Neuron (in vitro differentiated cells): Measurements from ENCODE around the gene CARD14.
"Not testable (repeated sequence)": the region's sequence is repeated elsewhere in the genome, so short reads cannot be mapped to it uniquely, and the experiment has no call there.

ENCODE experiments used
- H2AFZ ChIP-seq: one replicate; pipeline ENCODE4 v1.6.1; 2013; ENCODE audit warnings: low read depth, mild to moderate bottlenecking, inconsistent platforms, low read length, moderate library complexity
- H3K27me3 ChIP-seq: one replicate; pipeline ENCODE4 v1.6.1; 2013; ENCODE audit warnings: low read length; ENCODE audit not compliant: insufficient read depth
- H3K36me3 ChIP-seq: one replicate; pipeline ENCODE4 v1.6.1; 2013; ENCODE audit warnings: low read length; ENCODE audit not compliant: insufficient read depth
- H3K4me1 ChIP-seq: one replicate; pipeline ENCODE4 v1.6.1; 2013; ENCODE audit warnings: low read length; ENCODE audit not compliant: insufficient read depth
- H3K4me3 ChIP-seq: 2 replicates; pipeline ENCODE4 v1.5.1; 2013; ENCODE audit warnings: mild to moderate bottlenecking, low read length, moderate library complexity
- H3K9me3 ChIP-seq: one replicate; pipeline ENCODE4 v1.6.1; 2013; ENCODE audit warnings: low read length

The CARD14 gene

GRCh38 chr17:80138856-80139426 lies 30.9 kb upstream of the CARD14 start:
- Histone ChIP-seq H2AFZ (no peak overlapping the region), H3K36me3 (peaks cover 86% of the 10 kb centered on the region), H3K9me3 (no peaks in the 10 kb centered on the region), H3K4me3 (no peak overlapping the region), H3K4me1 (no peaks in the 10 kb centered on the region), H3K27me3 (no peaks in the 10 kb centered on the region)

- Histone ChIP-seq H3K9me3 (no peaks in the 10 kb centered on the region), H2AFZ (no peak overlapping the region), H3K27me3 (no peaks in the 10 kb centered on the region), H3K4me1 (peaks cover 18% of the 10 kb centered on the region), H3K4me3 (no peak overlapping the region), H3K36me3 (peaks cover 71% of the 10 kb centered on the region)
These were observed 28.2 kb upstream of the CARD14 start for GRCh38 chr17:80141463-80142165.

- Histone ChIP-seq H2AFZ (no peak overlapping the region), H3K4me1 (peaks cover 19% of the 10 kb centered on the region), H3K9me3 (no peaks in the 10 kb centered on the region), H3K4me3 (no peak overlapping the region), H3K36me3 (peaks cover 58% of the 10 kb centered on the region), H3K27me3 (no peaks in the 10 kb centered on the region)
These were observed 26.9 kb upstream of the CARD14 start for GRCh38 chr17:80142929-80143328.

GRCh38 chr17:80145076-80146075 lies 24.5 kb upstream of the CARD14 start:
- no peak overlapping the region for H2AFZ ChIP-seq
- H3K36me3 ChIP-seq, result peaks cover 36% of the 10 kb centered on the region
- H3K4me1 ChIP-seq, result peaks cover 24% of the 10 kb centered on the region
- H3K4me3 ChIP-seq, result peak overlapping the region; percentile 67
- H3K27me3 ChIP-seq, result no peaks in the 10 kb centered on the region
- no peaks in the 10 kb centered on the region for H3K9me3 ChIP-seq

- Histone ChIP-seq H3K36me3 (peaks cover 32% of the 10 kb centered on the region), H3K27me3 (no peaks in the 10 kb centered on the region), H3K4me3 (peak overlapping the region; percentile 67), H2AFZ (no peak overlapping the region), H3K4me1 (peaks cover 24% of the 10 kb centered on the region), H3K9me3 (no peaks in the 10 kb centered on the region)
These were observed 23.5 kb upstream of the CARD14 start for GRCh38 chr17:80146121-80147034.

GRCh38 chr17:80147035-80147822 lies 22.6 kb upstream of the CARD14 start, which contains the start of gene EIF4A3:
Gene EIF4A3, minus strand, starts transcription at chr17:80147128. Its CDS starts 167 bp downstream, at chr17:80146961.
- peak within 1 kb of the TSS; percentile 67 for H3K4me3 ChIP-seq
- no peaks in the 10 kb centered on the region for H3K27me3 ChIP-seq
- no peaks in the 10 kb centered on the region for H3K9me3 ChIP-seq
- peaks cover 28% of the 10 kb centered on the region for H3K4me1 ChIP-seq
- H3K36me3 ChIP-seq, result peaks cover 23% of the 10 kb centered on the region
- peak within 1 kb of the TSS; percentile 91 for H2AFZ ChIP-seq

GRCh38 chr17:80151333-80151732 lies 18.5 kb upstream of the CARD14 start:
- no peak overlapping the region for H3K4me3 ChIP-seq
- H3K36me3 ChIP-seq, result no peaks in the 10 kb centered on the region
- no peaks in the 10 kb centered on the region for H3K9me3 ChIP-seq
- no peak overlapping the region for H2AFZ ChIP-seq
- H3K27me3 ChIP-seq, result no peaks in the 10 kb centered on the region
- peaks cover 18% of the 10 kb centered on the region for H3K4me1 ChIP-seq

GRCh38 chr17:80152081-80152702 lies 17.6 kb upstream of the CARD14 start:
- Histone ChIP-seq H3K27me3 (no peaks in the 10 kb centered on the region), H3K9me3 (peaks cover 5% of the 10 kb centered on the region), H3K4me3 (no peak overlapping the region), H2AFZ (no peak overlapping the region), H3K4me1 (peaks cover 20% of the 10 kb centered on the region), H3K36me3 (no peaks in the 10 kb centered on the region)

- no peaks in the 10 kb centered on the region for H3K27me3 ChIP-seq
- H3K36me3 ChIP-seq, result no peaks in the 10 kb centered on the region
These were observed 16.8 kb upstream of the CARD14 start for GRCh38 chr17:80153004-80153403.

GRCh38 chr17:80154166-80154565 lies 15.7 kb upstream of the CARD14 start:
- Histone ChIP-seq H3K27me3 (no peaks in the 10 kb centered on the region), H3K4me1 (peaks cover 15% of the 10 kb centered on the region), H3K36me3 (no peaks in the 10 kb centered on the region), H3K4me3 (no peak overlapping the region), H2AFZ (no peak overlapping the region), H3K9me3 (peaks cover 5% of the 10 kb centered on the region)

More at GRCh38 chr17:80153004-80153403, 16.8 kb upstream of the CARD14 start:
- Histone ChIP-seq H3K4me1 (peaks cover 18% of the 10 kb centered on the region), H2AFZ (no peak overlapping the region), H3K9me3 (peaks cover 5% of the 10 kb centered on the region), H3K4me3 (no peak overlapping the region)

- not testable (repeated sequence) for H2AFZ ChIP-seq, H3K36me3 ChIP-seq, H3K9me3 ChIP-seq, H3K27me3 ChIP-seq, H3K4me3 ChIP-seq
- peaks cover 15% of the 10 kb centered on the region for H3K4me1 ChIP-seq
These were observed 14.2 kb upstream of the CARD14 start for GRCh38 chr17:80155600-80155999.
